ENCODE results near the gene UGT1A6.

The UGT1A6 gene

GRCh38 chr2:233819884-233820773, 127.4 kb downstream of the UGT1A6 start:
- Histone ChIP-seq H3K9me3 (ENCODE audit: control insufficient read depth, low read length) (no peaks in the 10 kb centered on the region), H3K27me3 (ENCODE audit: control insufficient read depth, insufficient read depth, low read length) (no peaks in the 10 kb centered on the region), H3K27ac (no peak overlapping the region), H3K4me1 (no peaks in the 10 kb centered on the region), H2AFZ (no peak overlapping the region), H3K9ac (no peak overlapping the region), H3K79me2 (no peaks in the 10 kb centered on the region), H3K36me3 (ENCODE audit: control insufficient read depth, insufficient read depth, low read length) (no peaks in the 10 kb centered on the region), H3K4me2 (ENCODE audit: low read length) (no peak overlapping the region), H3K4me3 (ENCODE audit: low read depth, low read length) (no peak overlapping the region)
- TF ChIP-seq CTCF (IDR thresholded peaks at IDR 0.05): no peak

- Histone ChIP-seq H3K27ac (no peak overlapping the region), H3K36me3 (ENCODE audit: control insufficient read depth, insufficient read depth, low read length) (no peaks in the 10 kb centered on the region), H3K4me3 (ENCODE audit: low read depth, low read length) (no peak overlapping the region), H3K27me3 (ENCODE audit: control insufficient read depth, insufficient read depth, low read length) (no peaks in the 10 kb centered on the region), H2AFZ (no peak overlapping the region), H3K9ac (no peak overlapping the region), H3K79me2 (no peaks in the 10 kb centered on the region), H3K4me2 (ENCODE audit: low read length) (no peak overlapping the region), H3K9me3 (ENCODE audit: control insufficient read depth, low read length) (no peaks in the 10 kb centered on the region), H3K4me1 (no peaks in the 10 kb centered on the region)
- no peak for TF ChIP-seq CTCF (IDR thresholded peaks at IDR 0.05)
Observed at GRCh38 chr2:233820774-233821105, 128.1 kb downstream of the UGT1A6 start.

GRCh38 chr2:233821196-233821595, 128.5 kb downstream of the UGT1A6 start:
- no peak overlapping the region for H3K27ac ChIP-seq

GRCh38 chr2:233821709-233822100, 129.0 kb downstream of the UGT1A6 start:
- H3K27ac ChIP-seq: no peak overlapping the region
- H3K9me3 ChIP-seq (ENCODE audit: control insufficient read depth, low read length): no peaks in the 10 kb centered on the region
- H3K36me3 ChIP-seq (ENCODE audit: control insufficient read depth, insufficient read depth, low read length): no peaks in the 10 kb centered on the region
- H3K79me2 ChIP-seq: no peaks in the 10 kb centered on the region
- no peaks in the 10 kb centered on the region for H3K4me1 ChIP-seq
- H3K9ac ChIP-seq: no peak overlapping the region
- no peak overlapping the region for H3K4me3 ChIP-seq (ENCODE audit: low read depth, low read length)
- no peak overlapping the region for H3K4me2 ChIP-seq (ENCODE audit: low read length)
- no peak for TF ChIP-seq CTCF (IDR thresholded peaks at IDR 0.05)
- H3K27me3 ChIP-seq (ENCODE audit: control insufficient read depth, insufficient read depth, low read length): no peaks in the 10 kb centered on the region
- no peak overlapping the region for H2AFZ ChIP-seq

More at GRCh38 chr2:233821196-233821595, 128.5 kb downstream of the UGT1A6 start:
- H3K36me3 ChIP-seq (ENCODE audit: control insufficient read depth, insufficient read depth, low read length): no peaks in the 10 kb centered on the region
- H3K79me2 ChIP-seq: no peaks in the 10 kb centered on the region
- no peak overlapping the region for H2AFZ ChIP-seq
- no peak overlapping the region for H3K4me2 ChIP-seq (ENCODE audit: low read length)
- no peak for TF ChIP-seq CTCF (IDR thresholded peaks at IDR 0.05)
- no peaks in the 10 kb centered on the region for H3K9me3 ChIP-seq (ENCODE audit: control insufficient read depth, low read length)
- no peaks in the 10 kb centered on the region for H3K4me1 ChIP-seq
- H3K9ac ChIP-seq: no peak overlapping the region
- no peak overlapping the region for H3K4me3 ChIP-seq (ENCODE audit: low read depth, low read length)
- no peaks in the 10 kb centered on the region for H3K27me3 ChIP-seq (ENCODE audit: control insufficient read depth, insufficient read depth, low read length)
